ENCODE data around the gene DPP10.

DPP10 gene

GRCh38 chr2:115034801-115035200 lies 592.4 kb downstream of the DPP10 start:
- H2AFZ ChIP-seq = no peak overlapping the region
- H3K4me3 ChIP-seq (ENCODE audit: low read depth, low read length) = no peak overlapping the region
- no peaks in the 10 kb centered on the region for H3K4me1 ChIP-seq
- H3K27me3 ChIP-seq (ENCODE audit: control insufficient read depth, insufficient read depth, low read length) = no peaks in the 10 kb centered on the region
- H3K9me3 ChIP-seq (ENCODE audit: control insufficient read depth, low read length) = no peaks in the 10 kb centered on the region
- H3K9ac ChIP-seq = no peak overlapping the region
- no peaks in the 10 kb centered on the region for H3K36me3 ChIP-seq (ENCODE audit: control insufficient read depth, insufficient read depth, low read length)
- no peak overlapping the region for H3K4me2 ChIP-seq (ENCODE audit: low read length)
- no peak for TF ChIP-seq CTCF (IDR thresholded peaks at IDR 0.05)
- no peak overlapping the region for H3K27ac ChIP-seq
- no peaks in the 10 kb centered on the region for H3K79me2 ChIP-seq

- Histone ChIP-seq H3K4me1 (no peaks in the 10 kb centered on the region), H3K4me3 (ENCODE audit: low read depth, low read length) (no peak overlapping the region), H3K27me3 (ENCODE audit: control insufficient read depth, insufficient read depth, low read length) (no peaks in the 10 kb centered on the region), H3K9me3 (ENCODE audit: control insufficient read depth, low read length) (no peaks in the 10 kb centered on the region), H3K4me2 (ENCODE audit: low read length) (no peak overlapping the region), H3K27ac (no peak overlapping the region), H2AFZ (no peak overlapping the region), H3K36me3 (ENCODE audit: control insufficient read depth, insufficient read depth, low read length) (no peaks in the 10 kb centered on the region), H3K79me2 (no peaks in the 10 kb centered on the region), H3K9ac (no peak overlapping the region)
- TF ChIP-seq CTCF (IDR thresholded peaks at IDR 0.05) = no peak
Observed at GRCh38 chr2:115036818-115037217, 594.4 kb downstream of the DPP10 start.

GRCh38 chr2:115057473-115057872 lies 615.0 kb downstream of the DPP10 start:
- H3K9me3 ChIP-seq (ENCODE audit: control insufficient read depth, low read length) = no peaks in the 10 kb centered on the region
- no peaks in the 10 kb centered on the region for H3K4me1 ChIP-seq
- H3K27me3 ChIP-seq (ENCODE audit: control insufficient read depth, insufficient read depth, low read length) = no peaks in the 10 kb centered on the region
- H3K27ac ChIP-seq = no peak overlapping the region
- no peaks in the 10 kb centered on the region for H3K79me2 ChIP-seq
- no peaks in the 10 kb centered on the region for H3K36me3 ChIP-seq (ENCODE audit: control insufficient read depth, insufficient read depth, low read length)
- no peak overlapping the region for H3K4me2 ChIP-seq (ENCODE audit: low read length)
- no peak overlapping the region for H3K9ac ChIP-seq
- no peak for TF ChIP-seq CTCF (IDR thresholded peaks at IDR 0.05)
- H3K4me3 ChIP-seq (ENCODE audit: low read depth, low read length) = no peak overlapping the region
- H2AFZ ChIP-seq = no peak overlapping the region

GRCh38 chr2:115070002-115070401 lies 627.6 kb downstream of the DPP10 start:
- no peak for TF ChIP-seq CTCF (IDR thresholded peaks at IDR 0.05)
- no peak overlapping the region for H3K4me2 ChIP-seq (ENCODE audit: low read length)
- H3K27ac ChIP-seq = no peak overlapping the region
- H3K4me3 ChIP-seq (ENCODE audit: low read depth, low read length) = no peak overlapping the region
- no peaks in the 10 kb centered on the region for H3K36me3 ChIP-seq (ENCODE audit: control insufficient read depth, insufficient read depth, low read length)
- no peaks in the 10 kb centered on the region for H3K27me3 ChIP-seq (ENCODE audit: control insufficient read depth, insufficient read depth, low read length)
- no peaks in the 10 kb centered on the region for H3K4me1 ChIP-seq
- no peak overlapping the region for H2AFZ ChIP-seq
- no peaks in the 10 kb centered on the region for H3K9me3 ChIP-seq (ENCODE audit: control insufficient read depth, low read length)
- no peaks in the 10 kb centered on the region for H3K79me2 ChIP-seq
- H3K9ac ChIP-seq = no peak overlapping the region

- Histone ChIP-seq H3K4me1 (no peaks in the 10 kb centered on the region), H3K27me3 (ENCODE audit: control insufficient read depth, insufficient read depth, low read length) (no peaks in the 10 kb centered on the region), H3K4me2 (ENCODE audit: low read length) (no peak overlapping the region), H3K4me3 (ENCODE audit: low read depth, low read length) (no peak overlapping the region), H3K9me3 (ENCODE audit: control insufficient read depth, low read length) (no peaks in the 10 kb centered on the region), H2AFZ (no peak overlapping the region), H3K9ac (no peak overlapping the region), H3K79me2 (no peaks in the 10 kb centered on the region), H3K27ac (no peak overlapping the region), H3K36me3 (ENCODE audit: control insufficient read depth, insufficient read depth, low read length) (no peaks in the 10 kb centered on the region)
- TF ChIP-seq CTCF (IDR thresholded peaks at IDR 0.05) = no peak
Observed at GRCh38 chr2:115071534-115071933, 629.1 kb downstream of the DPP10 start.

Measured in parathyroid adenoma (tissue), 2 donors.